Myocyte (in vitro differentiated cells): Measurements from ENCODE around the gene WDR74. TPM values are rescaled to one million over a fixed set of nuclear protein-coding genes. Genes with fewer than 3 reads are reported as not detected.

Source experiments
- DNase-seq: peaks from one replicate; pipeline ENCODE4 v3.0.0-alpha.2; 2012; ENCODE audit warnings: low read depth
- microRNA-seq: library from miRNA; unstranded; fragments of <30 nt; microRNA quantifications from one replicate; pipeline ENCODE4, GENCODE V29; 2016
- total RNA-seq: library from RNA; depleted of rRNA; stranded (reverse); fragments of >200 nt; gene quantifications from 2 replicates; pipeline ENCODE4 v1.2.3, GENCODE V29; 2014

Gene WDR74
- total RNA-seq, 1 donor from 2014 or later, result 48.1 TPM

GRCh38 chr11:62799486-62799885 lies 39.9 kb downstream of the WDR74 start:
- no peak for DNase-seq

- no peak for DNase-seq
These were observed 43.1 kb downstream of the WDR74 start for GRCh38 chr11:62796281-62796680.

GRCh38 chr11:62794201-62794775 lies 45.1 kb downstream of the WDR74 start:
- no peak for DNase-seq

GRCh38 chr11:62792202-62792575 lies 47.2 kb downstream of the WDR74 start:
- DNase-seq, result no peak

- DNase-seq, result peak; percentile 81
These were observed 47.7 kb downstream of the WDR74 start, which contains the start of gene TMEM223 for GRCh38 chr11:62791501-62792201. TMEM223 (minus strand) TSS chr11:62792006; CDS start chr11:62791994, 12 bp downstream.

GRCh38 chr11:62789576-62789975 lies 49.8 kb downstream of the WDR74 start:
- DNase-seq, result no peak

GRCh38 chr11:62788991-62789390 lies 50.4 kb downstream of the WDR74 start:
- DNase-seq, result no peak

GRCh38 chr11:62787005-62787759 lies 52.2 kb downstream of the WDR74 start, which contains the start of gene TMEM179B:
TMEM179B (plus strand) TSS chr11:62787402; CDS start chr11:62787432, 30 bp downstream.
- DNase-seq, result peak; percentile 99

- DNase-seq, result peak; percentile 90
These were observed 52.9 kb downstream of the WDR74 start for GRCh38 chr11:62786318-62787004.

Small RNA genes lying within 50 kb of the gene (microRNA-seq; reads per million reads assigned to microRNA genes)
- gene MIR6514, result 0.97 reads per million
- not detected for gene MIR6748

Other genes starting within 250 kb of the WDR74 start
- 7.5 and 8.1 TPM in 2 replicates for gene TUT1, start 248.1 kb downstream of the WDR74 start, total RNA-seq
- 66.9 and 72.4 TPM in 2 replicates for gene MTA2, start 237.7 kb downstream of the WDR74 start, total RNA-seq
- 11.3 and 17.6 TPM in 2 replicates for gene EML3, start 226.8 kb downstream of the WDR74 start, total RNA-seq
- 1.5 and 2.8 TPM in 2 replicates for gene ROM1, start 226.3 kb downstream of the WDR74 start, total RNA-seq
- 52.6 and 59.8 TPM in 2 replicates for gene B3GAT3, start 217.6 kb downstream of the WDR74 start, total RNA-seq
- 168 and 174 TPM in 2 replicates for gene GANAB, start 193.0 kb downstream of the WDR74 start, total RNA-seq
- gene INTS5, start 186.3 kb downstream of the WDR74 start, total RNA-seq, result 20.6 and 22.4 TPM in 2 replicates
- gene C11orf98, start 174.4 kb downstream of the WDR74 start, total RNA-seq, result 32.2 and 40.7 TPM in 2 replicates
- gene CSKMT, start 174.3 kb downstream of the WDR74 start, total RNA-seq, result 3.2 and 12.4 TPM in 2 replicates
- gene UQCC3, start 167.9 kb downstream of the WDR74 start, total RNA-seq, result 5.7 and 6.3 TPM in 2 replicates
- gene LBHD1, start 167.3 kb downstream of the WDR74 start, total RNA-seq, result 4.5 and 5.0 TPM in 2 replicates
- gene UBXN1, start 160.5 kb downstream of the WDR74 start, total RNA-seq, result 123 and 133 TPM in 2 replicates
- 195 and 219 TPM in 2 replicates for gene LRRN4CL, start 150.1 kb downstream of the WDR74 start, total RNA-seq
- gene BSCL2, start 132.2 kb downstream of the WDR74 start, total RNA-seq, result 40.8 and 49.8 TPM in 2 replicates
- gene GNG3, start 131.9 kb downstream of the WDR74 start, total RNA-seq, result not detected in 2 replicates
- gene HNRNPUL2, start 112.1 kb downstream of the WDR74 start, total RNA-seq, result 8.0 and 8.6 TPM in 2 replicates
- 19.7 and 30.9 TPM in 2 replicates for gene TTC9C, start 111.1 kb downstream of the WDR74 start, total RNA-seq
- 6.6 TPM in 2 replicates for gene ZBTB3, start 85.4 kb downstream of the WDR74 start, total RNA-seq
- gene POLR2G, start 78.0 kb downstream of the WDR74 start, total RNA-seq, result 67.8 and 69.4 TPM in 2 replicates
- gene TAF6L, start 68.2 kb downstream of the WDR74 start, total RNA-seq, result 22.1 and 24.9 TPM in 2 replicates
- gene TMEM179B, start 52.2 kb downstream of the WDR74 start, total RNA-seq, result 30.9 and 52.2 TPM in 2 replicates
- gene TMEM223, start 47.6 kb downstream of the WDR74 start, total RNA-seq, result 23.9 and 33.4 TPM in 2 replicates
- gene NXF1, start 34.1 kb downstream of the WDR74 start, total RNA-seq, result 44.0 and 48.5 TPM in 2 replicates
- gene STX5, start 7.5 kb downstream of the WDR74 start, total RNA-seq, result 25.1 and 27.4 TPM in 2 replicates
- not detected in 2 replicates for gene TEX54, start 6.7 kb downstream of the WDR74 start, total RNA-seq
- 141 and 195 TPM in 2 replicates for gene SLC3A2, start 41.3 kb upstream of the WDR74 start, total RNA-seq
- gene CHRM1, start 81.8 kb upstream of the WDR74 start, total RNA-seq, result not detected in 2 replicates
- gene SLC22A6, start 145.4 kb upstream of the WDR74 start, total RNA-seq, result not detected in 2 replicates
- gene SLC22A8, start 176.3 kb upstream of the WDR74 start, total RNA-seq, result not detected in 2 replicates